ENCODE measurements around the gene HRK. TPM values are rescaled to one million over a fixed set of nuclear protein-coding genes. Genes with fewer than 3 reads are reported as not detected.

Gene HRK
- 0.06 TPM for polyA plus RNA-seq (2013, experiment 1 of 2; ENCODE audit: insufficient read length)
- polyA plus RNA-seq (2013, experiment 2 of 2; ENCODE audit: insufficient read length) = 0.05 TPM

GRCh38 chr12:116881325-116881876 is at the start of gene HRK:
TSS of gene HRK (minus strand) at chr12:116881441. CDS start at chr12:116881307, 134 bp downstream.
- peak; percentile 21 for DNase-seq

- DNase-seq = no peak
Measured at GRCh38 chr12:116929885-116930284, 48.6 kb upstream of the HRK start.

- DNase-seq = no peak
Measured at GRCh38 chr12:116928504-116928903, 47.3 kb upstream of the HRK start.

GRCh38 chr12:116927244-116927940 is 46.2 kb upstream of the HRK start:
- no peak for DNase-seq

GRCh38 chr12:116926283-116927243 is 45.3 kb upstream of the HRK start:
- DNase-seq = no peak

GRCh38 chr12:116924558-116925453 is 43.6 kb upstream of the HRK start:
- peak; percentile 68 for DNase-seq

- peak; percentile 8 for DNase-seq
Measured at GRCh38 chr12:116922194-116922897, 41.1 kb upstream of the HRK start.

GRCh38 chr12:116920939-116921338 is 39.7 kb upstream of the HRK start:
- DNase-seq = no peak

GRCh38 chr12:116919706-116920485 is 38.7 kb upstream of the HRK start:
- DNase-seq = no peak

GRCh38 chr12:116919247-116919661 is 38.0 kb upstream of the HRK start:
- DNase-seq = no peak

- no peak for DNase-seq
Measured at GRCh38 chr12:116918464-116918863, 37.2 kb upstream of the HRK start.

- peak; percentile 39 for DNase-seq
Measured at GRCh38 chr12:116916714-116917114, 35.5 kb upstream of the HRK start.

- peak; percentile 41 for DNase-seq
Measured at GRCh38 chr12:116916122-116916521, 34.9 kb upstream of the HRK start.

GRCh38 chr12:116915326-116915725 is 34.1 kb upstream of the HRK start:
- DNase-seq = no peak

GRCh38 chr12:116910645-116911451 is 29.6 kb upstream of the HRK start, which contains the start of gene FBXW8:
TSS of gene FBXW8 (plus strand) at chr12:116910950. CDS start at chr12:116911038, 88 bp downstream.
- peak; percentile 80 for DNase-seq

GRCh38 chr12:116910280-116910644 is 29.0 kb upstream of the HRK start:
- DNase-seq = no peak

GRCh38 chr12:116906285-116906684 is 25.0 kb upstream of the HRK start:
- DNase-seq = no peak

GRCh38 chr12:116903818-116904217 is 22.6 kb upstream of the HRK start:
- no peak for DNase-seq

- no peak for DNase-seq
Measured at GRCh38 chr12:116901612-116902011, 20.4 kb upstream of the HRK start.

GRCh38 chr12:116898669-116899068 is 17.4 kb upstream of the HRK start:
- no peak for DNase-seq

Measured in fibroblast of skin of abdomen (primary cell).